K562 (cell line): Measurements from ENCODE around the gene SCAP. TPM values are rescaled to one million over a fixed set of nuclear protein-coding genes. Genes with fewer than 3 reads are reported as not detected.

Experiments
- ATAC-seq: fragments of 200-7000 bp; cut with Tn5 transposase; 3 replicates; pipeline ENCODE4 v1.9.1; 2020; ENCODE audit warnings: moderate library complexity
- BruUV-seq: library from RNA; stranded (reverse); fragments of 400-500 nt; replicated peaks from 2 replicates; lab custom pipeline; 2021; lab: Mats Ljungman, UMichigan
- CTCF ChIA-PET: fragments of 300-600 bp; formaldehyde crosslinking; extraction: SDS; loops from one replicate; lab custom pipeline; 2021; ENCODE audit warnings: low intra/inter-chr PET ratio; lab: Yijun Ruan, JAX
- POLR2A ChIA-PET: fragments of 300-600, 350-650 bp; sonication (Branson Sonifier 250); formaldehyde crosslinking; extraction: SDS; loops from one replicate; lab custom pipeline; 2021; ENCODE audit warnings: antibody characterized with exemption, inconsistent platforms; lab: Yijun Ruan, JAX
- DNase-seq, 4 experiments: peaks; one replicate each; pipeline versions ENCODE4 v3.0.0 to v3.0.0-alpha.2; 2011 to 2018; ENCODE audit warnings: low spot score in 3 of 4, mixed read lengths in 3 of 4; ENCODE audit errors: extremely low read depth in 1 of 4
- FAIRE-seq: peaks from 2 replicates; lab custom pipeline; 2011; peaks lifted over from hg19 to GRCh38; lab: Jason Lieb, UNC
- H2AFZ ChIP-seq: 2 replicates; pipeline ENCODE4 v1.6.0; 2011; ENCODE audit warnings: low read depth, low read length, control low read depth, inconsistent platforms
- H3K27ac ChIP-seq: fragments of 200-600 bp; 3 replicates; pipeline ENCODE4 v1.8.0; 2011; ENCODE audit warnings: low read depth, mild to moderate bottlenecking, control low read depth, inconsistent platforms, low read length, moderate library complexity, mixed read lengths; ENCODE audit errors: extremely low read depth
- H3K27me3 ChIP-seq, 2 experiments: fragments of 300-600 bp in 1 of 2; 2 replicates in 1 of 2; 3 replicates in 1 of 2; pipeline versions ENCODE4 v1.6.0 to v1.8.0; 2011; ENCODE audit warnings: inconsistent platforms in 2 of 2, low read length in 2 of 2, mild to moderate bottlenecking in 1 of 2, mixed read lengths in 1 of 2, moderate library complexity in 1 of 2; ENCODE audit not compliant: control insufficient read depth in 2 of 2, insufficient read depth in 2 of 2
- H3K36me3 ChIP-seq: fragments of 300-600 bp; 3 replicates; pipeline ENCODE4 v1.8.0; 2011; ENCODE audit warnings: mild to moderate bottlenecking, low read length, inconsistent platforms; ENCODE audit not compliant: control insufficient read depth, insufficient read depth
- H3K4me1 ChIP-seq, 2 experiments: fragments of 200-600 bp in 1 of 2; replicated peaks in 1 of 2; 2 replicates in 1 of 2; 3 replicates in 1 of 2; pipeline versions ENCODE4 v1.5.1 to v1.8.0; 2011; ENCODE audit warnings: inconsistent platforms in 2 of 2, low read length in 2 of 2, mild to moderate bottlenecking in 1 of 2, mixed read lengths in 1 of 2, moderate library complexity in 1 of 2; ENCODE audit not compliant: control insufficient read depth in 2 of 2, insufficient read depth in 2 of 2
- H3K4me2 ChIP-seq: 2 replicates; pipeline ENCODE4 v1.6.1; 2011; ENCODE audit warnings: low read length, control low read depth, inconsistent platforms, mixed read lengths; ENCODE audit not compliant: insufficient read depth
- H3K4me3 ChIP-seq: fragments of 200-600 bp; sonication (generic), shearing (Covaris generic); 2 replicates; pipeline ENCODE4 v1.5.1; 2016; ENCODE audit warnings: control low read depth, inconsistent platforms
- H3K79me2 ChIP-seq: fragments of 200-600 bp; 3 replicates; pipeline ENCODE4 v1.8.0; 2011; ENCODE audit warnings: low read length, inconsistent platforms; ENCODE audit not compliant: control insufficient read depth, insufficient read depth
- H3K9ac ChIP-seq, 2 experiments: 2 replicates each; pipeline versions ENCODE4 v1.6.0 to v1.6.1; 2011; ENCODE audit warnings: low read depth in 2 of 2, low read length in 2 of 2, control low read depth in 1 of 2, inconsistent platforms in 1 of 2, mild to moderate bottlenecking in 1 of 2, mixed read lengths in 1 of 2; ENCODE audit not compliant: insufficient read depth in 1 of 2
- H3K9me1 ChIP-seq: one replicate; pipeline ENCODE4 v1.6.0; 2011; ENCODE audit warnings: inconsistent platforms, mild to moderate bottlenecking, low read length, moderate library complexity; ENCODE audit not compliant: control insufficient read depth, insufficient read depth
- H3K9me3 ChIP-seq: replicated peaks from 2 replicates; pipeline ENCODE4 v1.5.1; 2011; ENCODE audit warnings: low read depth, low read length, inconsistent platforms; ENCODE audit not compliant: control insufficient read depth, insufficient read depth
- H4K20me1 ChIP-seq: replicated peaks from 2 replicates; pipeline ENCODE4 v1.6.1; 2011; ENCODE audit warnings: low read length, inconsistent platforms, mixed read lengths; ENCODE audit not compliant: control insufficient read depth, insufficient read depth
- CTCF ChIP-seq, 3 experiments: IDR thresholded peaks in 2 of 3; conservative IDR thresholded peaks in 1 of 3; 2 replicates each; pipeline ENCODE4 v1.5.1; 2011 to 2012; ENCODE audit warnings: low read length in 3 of 3, mild to moderate bottlenecking in 3 of 3, control low read depth in 2 of 3, improper control_type of control experiment in 1 of 3, inconsistent platforms in 1 of 3, low read depth in 1 of 3, mixed read lengths in 1 of 3, moderate library complexity in 1 of 3; ENCODE audit not compliant: insufficient read depth in 2 of 3
- DPF2 ChIP-seq: fragments of 450-650 bp; IDR thresholded peaks from 2 replicates; pipeline ENCODE4 v1.6.1; 2016
- HIVEP1 ChIP-seq: fragments of 250-450 bp; sonication (Bioruptor Pico); IDR thresholded peaks from 2 replicates; pipeline ENCODE4 v1.4.0; 2020; ENCODE audit warnings: mild to moderate bottlenecking
- NEUROD1 ChIP-seq: fragments of 150-350 bp; IDR thresholded peaks from 2 replicates; pipeline ENCODE4 v1.6.1; 2014; ENCODE audit warnings: borderline replicate concordance, low read length, low read depth; ENCODE audit not compliant: partially characterized antibody
- RBM34 ChIP-seq: fragments of 200-400 bp; formaldehyde crosslinking; IDR thresholded peaks from 2 replicates; pipeline ENCODE4 v1.6.1; 2018; ENCODE audit warnings: low read length, borderline replicate concordance; ENCODE audit not compliant: insufficient read depth
- ZNF133 ChIP-seq: fragments of 250-450 bp; sonication (Bioruptor Pico); IDR thresholded peaks from 2 replicates; pipeline ENCODE4 v1.4.0; 2020; ENCODE audit warnings: mild to moderate bottlenecking
- ZNF280A ChIP-seq: fragments of 450-650 bp; IDR thresholded peaks from 2 replicates; pipeline ENCODE4 v1.6.1; 2018; ENCODE audit warnings: mild to moderate bottlenecking, low read depth; ENCODE audit not compliant: partially characterized antibody
- ZNF354B ChIP-seq: fragments of 250-450 bp; sonication (Bioruptor Pico); IDR thresholded peaks from 2 replicates; pipeline ENCODE4 v1.4.0; 2020
- ZNF655 ChIP-seq: fragments of 250-450 bp; sonication (Bioruptor Pico); IDR thresholded peaks from 2 replicates; pipeline ENCODE4 v1.5.0; 2021
- WGBS: fragments of 100-300 bp; shearing (Covaris generic); methylation state at CpG from one replicate; pipeline ENCODE4 v1.1.6; 2016; ENCODE audit warnings: low coverage, mixed read lengths; ENCODE audit not compliant: insufficient coverage; ENCODE audit errors: missing lambda C conversion rate; 5-methylcytosine and 5-hydroxymethylcytosine counted together
- in situ Hi-C: fragments of 300-500 bp; cut with MboI; formaldehyde crosslinking; loops from 4 replicates; pipeline ENCODE4 v1.15.0; 2018; ENCODE audit warnings: inconsistent platforms, mixed read lengths
- intact Hi-C: fragments of 100-400 bp; cut with micrococcal nuclease; formaldehyde crosslinking; loops from 2 replicates; pipeline ENCODE4 v1.14.2; 2022
- polyA plus RNA-seq, 8 experiments: library from polyadenylated mRNA; depleted of rRNA in 4 of 8; stranded (reverse) in 5 of 8; unstranded in 3 of 8; fragments of >200 nt; fragmentation: Nextera tagmentation in 2 of 8; fragmentation: Illumina TruSeq in 1 of 8; extraction: Ambion mirVana in 2 of 8; extraction: Trizol in 1 of 8; gene quantifications; 2 replicates each; pipeline versions ENCODE4 v1.2.1 to v1.2.3, GENCODE V29; 2011 to 2014; ENCODE audit warnings: inconsistent platforms in 1 of 8, missing spikeins in 1 of 8
- total RNA-seq, 7 experiments: library from RNA; depleted of rRNA in 6 of 7; stranded (reverse); fragments of >200 nt in 6 of 7; fragmentation: Illumina TruSeq in 2 of 7; extraction: Trizol in 2 of 7; gene quantifications; 2 replicates each; pipeline versions ENCODE4 v1.2.1 to v1.2.3, GENCODE V29; 2011 to 2021; ENCODE audit warnings: low replicate concordance in 1 of 7

Gene SCAP
- total and polyA plus RNA-seq, 9 of the 15 experiments (the other 6 are each of a cell fraction or from before 2014, with no cell fraction given) = 2.6 to 104 (median 37.8) TPM

GRCh38 chr3:47495111-47495510 is 19.4 kb upstream of the SCAP start:
- intact Hi-C loops (no loop called here), in situ Hi-C loops (no loop called here)
- FAIRE-seq (no peak), ATAC-seq (peak; percentile 17; the same call in 2 of the 3 replicates), DNase-seq (no peak)
- H4K20me1 ChIP-seq = no peaks in the 10 kb centered on the region
- no peaks in the 10 kb centered on the region for H3K9me3 ChIP-seq
- ChIA-PET CTCF (no interaction called here), POLR2A (interaction anchor here (0.6 to 1.4 kb wide), 6 partner anchors 9 to 114 kb away, joined by 3 to 7 read pairs (median 3); partner anchors contain the start of genes PTPN23 and SCAP)
- peaks cover 68% of the 10 kb centered on the region for H3K36me3 ChIP-seq
- no peaks in the 10 kb centered on the region for H3K9me1 ChIP-seq
- no peak overlapping the region for H2AFZ ChIP-seq
- no peaks in the 10 kb centered on the region for H3K27me3 ChIP-seq
- peaks cover 2% of the 10 kb centered on the region; the same call in 1 of the 3 replicates for H3K79me2 ChIP-seq
- no peak overlapping the region for H3K27ac ChIP-seq
- H3K4me3 ChIP-seq = no peak overlapping the region
- no TSS peak for BruUV-seq
- peak overlapping the region in 1 of 2 experiments; percentile 56; a peak in 2 of 4 replicates for H3K9ac ChIP-seq
- no peak overlapping the region for H3K4me2 ChIP-seq
- WGBS = 93% methylated on average over 4 of the region's 4 CpGs
- TF ChIP-seq NEUROD1 (no peak), HIVEP1 (CRISPR knock-in tag) (no peak), ZNF354B (no peak), DPF2 (no peak), ZNF280A (no peak), ZNF133 (no peak), CTCF (IDR thresholded peaks at IDR 0.05 in 2 of 3, conservative IDR thresholded peaks at IDR 0.05 in 1 of 3; ENCODE audit: insufficient read depth in 2 of 3, low read depth in 1 of 3, low read length in 3 of 3) (no peak), ZNF655 (CRISPR knock-in tag) (no peak), RBM34 (no peak)
- H3K4me1 ChIP-seq = peaks cover 2 to 6% of the 10 kb centered on the region in 2 experiments; a peak in 4 of 5 replicates
